ENCODE data around the gene CGB1. TPM values are rescaled to one million over a fixed set of nuclear protein-coding genes. Genes with fewer than 3 reads are reported as not detected.
"Not testable (repeated sequence)": the region's sequence is repeated elsewhere in the genome, so short reads cannot be mapped to it uniquely, and the experiment has no call there.

CGB1 gene
- total RNA-seq, 1 donor from 2014 or later, result not detected

GRCh38 chr19:49057636-49058234, 21.0 kb upstream of the CGB1 start, which contains the start of gene CGB7:
Gene CGB7, minus strand, starts transcription at chr19:49057749. Its CDS starts 2,374 bp downstream, at chr19:49055375.
- peak; percentile 53 for ATAC-seq

GRCh38 chr19:49056902-49057596, 20.4 kb upstream of the CGB1 start:
- ATAC-seq, result peak; percentile 6

- peak; percentile 80 for ATAC-seq
Measured at GRCh38 chr19:49056101-49056901, 19.6 kb upstream of the CGB1 start.

GRCh38 chr19:49050376-49051033, 13.8 kb upstream of the CGB1 start:
- ATAC-seq, result peak; percentile 98

GRCh38 chr19:49049834-49050233, 13.1 kb upstream of the CGB1 start:
- ATAC-seq, result not testable (repeated sequence)

GRCh38 chr19:49049011-49049410, 12.3 kb upstream of the CGB1 start, which contains the start of gene CGB8:
Gene CGB8, minus strand, starts transcription at chr19:49049111. Its CDS starts 372 bp downstream, at chr19:49048739.
- ATAC-seq, result not testable (repeated sequence)

GRCh38 chr19:49043548-49043947, 6.9 kb upstream of the CGB1 start, which contains the start of gene CGB5:
Gene CGB5, plus strand, starts transcription at chr19:49043848. Its CDS starts 362 bp downstream, at chr19:49044210.
- not testable (repeated sequence) for ATAC-seq

GRCh38 chr19:49042666-49043065, 6.0 kb upstream of the CGB1 start:
- ATAC-seq, result not testable (repeated sequence)

- ATAC-seq, result no peak
Measured at GRCh38 chr19:49042177-49042576, 5.5 kb upstream of the CGB1 start.

- not testable (repeated sequence) for ATAC-seq
Measured at GRCh38 chr19:49039736-49040135, 3.0 kb upstream of the CGB1 start.

- peak; percentile 55 for ATAC-seq
Measured at GRCh38 chr19:49038557-49039276, 2.0 kb upstream of the CGB1 start.

- ATAC-seq, result not testable (repeated sequence)
Measured at GRCh38 chr19:49038111-49038510, 1.4 kb upstream of the CGB1 start.

- peak; percentile 22 for ATAC-seq
Measured at GRCh38 chr19:49031642-49032301, 4.9 kb downstream of the CGB1 start, which contains the start of gene CGB2. Gene CGB2, plus strand, starts transcription at chr19:49031890. Its CDS starts 206 bp downstream, at chr19:49032096.

GRCh38 chr19:49030323-49030722, 6.4 kb downstream of the CGB1 start:
- ATAC-seq, result not testable (repeated sequence)

- not testable (repeated sequence) for ATAC-seq
Measured at GRCh38 chr19:49029749-49030148, 6.9 kb downstream of the CGB1 start.

GRCh38 chr19:49028686-49029085, 8.0 kb downstream of the CGB1 start:
- not testable (repeated sequence) for ATAC-seq

GRCh38 chr19:49025599-49025998, 11.1 kb downstream of the CGB1 start:
- ATAC-seq, result not testable (repeated sequence)

- not testable (repeated sequence) for ATAC-seq
Measured at GRCh38 chr19:49025088-49025487, 11.6 kb downstream of the CGB1 start.

GRCh38 chr19:49024233-49024632, 12.5 kb downstream of the CGB1 start, which contains the start of gene CGB3:
Gene CGB3, minus strand, starts transcription at chr19:49024333. Its CDS starts 362 bp downstream, at chr19:49023971.
- not testable (repeated sequence) for ATAC-seq

GRCh38 chr19:49022116-49022515, 14.6 kb downstream of the CGB1 start:
- ATAC-seq, result no peak

All from esophagus mucosa (tissue), 1 donor.